HCT116 (cell line): ENCODE data around the gene SMURF1.

ENCODE experiments used
- CTCF ChIP-seq, 3 experiments: fragments of 200-600 bp in 1 of 3; sonication (generic) in 1 of 3; IDR thresholded peaks in 2 of 3; conservative IDR thresholded peaks in 1 of 3; 2 replicates each; pipeline ENCODE4 v1.5.1; 2012 to 2017; ENCODE audit warnings: low read depth in 2 of 3, low read length in 2 of 3, antibody characterized with exemption in 1 of 3, borderline replicate concordance in 1 of 3, control low read depth in 1 of 3, mild to moderate bottlenecking in 1 of 3, mixed read lengths in 1 of 3, mixed run types in 1 of 3, moderate library complexity in 1 of 3; ENCODE audit not compliant: insufficient read depth in 1 of 3
- EZH2phosphoT487 ChIP-seq: fragments of 200-600 bp; IDR thresholded peaks from 2 replicates; pipeline ENCODE4 v1.6.1; 2018; ENCODE audit warnings: antibody characterized with exemption, borderline replicate concordance
- POLR2AphosphoS5 ChIP-seq: IDR thresholded peaks from 2 replicates; pipeline ENCODE4 v1.6.1; 2011; ENCODE audit warnings: mild to moderate bottlenecking, low read depth, low read length, moderate library complexity
- SP1 ChIP-seq: IDR thresholded peaks from 2 replicates; pipeline ENCODE4 v1.6.1; 2012; ENCODE audit warnings: low read depth

DNA sequence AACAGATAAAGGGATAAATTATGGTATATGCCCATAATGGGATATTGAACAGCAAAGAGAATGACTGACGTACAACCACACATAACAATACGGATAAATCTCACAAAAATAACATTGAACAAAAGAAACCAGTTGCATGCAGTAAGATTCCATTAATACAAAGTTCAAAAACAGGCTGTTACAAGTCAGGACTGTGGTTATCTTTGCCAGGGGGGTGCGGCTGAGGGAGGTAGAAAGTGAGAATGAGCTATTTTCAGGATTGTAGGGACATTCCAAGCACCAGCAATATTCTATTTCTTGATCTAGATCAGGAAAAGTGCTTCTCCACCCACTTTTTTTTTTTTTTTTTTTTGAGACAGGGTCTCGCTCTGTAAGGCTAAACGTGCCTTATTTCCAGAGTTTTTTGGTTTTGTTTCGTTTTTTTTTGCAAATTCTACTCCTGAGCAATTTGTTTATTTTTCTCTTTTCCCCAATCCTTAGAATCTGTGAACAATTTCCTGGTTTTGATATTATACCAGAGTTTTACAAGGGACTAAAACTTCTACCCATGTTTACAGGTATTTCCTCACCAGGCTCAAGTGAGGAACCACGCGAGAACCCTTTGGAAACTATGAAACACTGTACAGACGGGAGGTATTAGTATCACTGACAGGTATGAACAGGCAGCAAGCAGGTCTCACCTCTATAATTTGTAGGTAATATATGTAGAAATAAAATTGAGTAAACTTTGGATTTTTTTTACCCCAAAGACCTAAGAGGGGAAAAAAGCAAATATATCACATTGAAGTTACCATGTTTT is 9.9 kb downstream of the SMURF1 start:
- TF ChIP-seq CTCF (IDR thresholded peaks at IDR 0.05 in 2 of 3, conservative IDR thresholded peaks at IDR 0.05 in 1 of 3; ENCODE audit: borderline replicate concordance in 1 of 3, insufficient read depth in 1 of 3, low read depth in 2 of 3, low read length in 2 of 3) = no peak
- no peak for TF ChIP-seq POLR2AphosphoS5
- TF ChIP-seq EZH2phosphoT487 = no peak
- TF ChIP-seq SP1 = no peak
